OCI-LY1 (cell line): ENCODE results near the gene ZNF471.

Experiments used
- H2AFZ ChIP-seq: fragments of 200-600 bp; sonication (generic), shearing (Covaris generic); 2 replicates; pipeline ENCODE4 v1.6.0; 2014; ENCODE audit warnings: antibody characterized with exemption, mild to moderate bottlenecking, low read length
- H3F3A ChIP-seq: fragments of 200-600 bp; sonication (generic), shearing (Covaris generic); 2 replicates; pipeline ENCODE4 v1.6.0; 2014; ENCODE audit warnings: mild to moderate bottlenecking, antibody characterized with exemption, low read length, moderate library complexity; ENCODE audit not compliant: insufficient read depth
- H3K27ac ChIP-seq: fragments of 200-600 bp; sonication (generic); 2 replicates; pipeline ENCODE4 v1.5.1; 2014; ENCODE audit warnings: low read length, mixed run types, mild to moderate bottlenecking, low read depth; ENCODE audit not compliant: poor library complexity, severe bottlenecking
- H3K27me3 ChIP-seq: fragments of 200-600 bp; sonication (generic); 2 replicates; pipeline ENCODE4 v1.6.0; 2014; ENCODE audit warnings: antibody characterized with exemption, mild to moderate bottlenecking, low read length, moderate library complexity; ENCODE audit not compliant: insufficient read depth
- H3K36me3 ChIP-seq: fragments of 200-600 bp; sonication (generic); 2 replicates; pipeline ENCODE4 v1.6.1; 2014; ENCODE audit warnings: mild to moderate bottlenecking, antibody characterized with exemption, low read length, moderate library complexity, mixed read lengths; ENCODE audit not compliant: insufficient read depth
- H3K4me1 ChIP-seq: fragments of 200-600 bp; sonication (generic); 2 replicates; pipeline ENCODE4 v1.5.1; 2014; ENCODE audit warnings: mild to moderate bottlenecking, low read length, moderate library complexity; ENCODE audit not compliant: insufficient read depth, severe bottlenecking
- H3K4me2 ChIP-seq: fragments of 200-600 bp; sonication (generic), shearing (Covaris generic); 2 replicates; pipeline ENCODE4 v1.6.1; 2014; ENCODE audit warnings: low read length
- H3K4me3 ChIP-seq: fragments of 200-600 bp; sonication (generic); 2 replicates; pipeline ENCODE4 v1.5.1; 2014; ENCODE audit warnings: low read length, low read depth, mild to moderate bottlenecking, mixed read lengths; ENCODE audit not compliant: poor library complexity, severe bottlenecking
- H3K79me2 ChIP-seq: fragments of 200-600 bp; shearing (Covaris generic); 2 replicates; pipeline ENCODE4 v1.6.1; 2016; ENCODE audit warnings: mixed run types, low read length, mixed read lengths; ENCODE audit not compliant: insufficient read depth
- H3K9ac ChIP-seq: fragments of 200-600 bp; sonication (generic), shearing (Covaris generic); 2 replicates; pipeline ENCODE4 v1.6.1; 2014; ENCODE audit warnings: mild to moderate bottlenecking, low read length, mixed read lengths
- H3K9me2 ChIP-seq: fragments of 200-600 bp; sonication (generic), shearing (Covaris generic); 2 replicates; pipeline ENCODE4 v1.6.1; 2014; ENCODE audit warnings: low read depth, mild to moderate bottlenecking, low read length, mixed read lengths
- H3K9me3 ChIP-seq: fragments of 200-600 bp; shearing (Covaris generic); 2 replicates; pipeline ENCODE4 v1.6.1; 2014; ENCODE audit warnings: low read length, mixed read lengths
- H4K20me1 ChIP-seq: fragments of 200-600 bp; sonication (generic), shearing (Covaris generic); 2 replicates; pipeline ENCODE4 v1.6.0; 2016; ENCODE audit warnings: mild to moderate bottlenecking, low read length; ENCODE audit not compliant: insufficient read depth
- CTCF ChIP-seq: fragments of 200-600 bp; sonication (generic), shearing (Covaris generic); IDR thresholded peaks from 2 replicates; pipeline ENCODE4 v1.5.1; 2017; ENCODE audit warnings: mild to moderate bottlenecking, antibody characterized with exemption, low read length, moderate library complexity, mixed read lengths
- EZH2 ChIP-seq: fragments of 200-600 bp; sonication (generic), shearing (Covaris generic); IDR thresholded peaks from 2 replicates; pipeline ENCODE4 v1.8.0; 2017; ENCODE audit warnings: borderline replicate concordance, mixed run types, mild to moderate bottlenecking, antibody characterized with exemption, low read length, moderate library complexity, mixed read lengths

Gene ZNF471

GRCh38 chr19:56476651-56477428, 30.8 kb upstream of the ZNF471 start, which contains the start of gene ZNF667:
Gene ZNF667 (minus strand): TSS chr19:56477345. CDS start chr19:56462370, 14,975 bp downstream.
- Histone ChIP-seq H3K36me3 (no peaks in the 10 kb centered on the region), H4K20me1 (no peaks in the 10 kb centered on the region), H3K27me3 (no peaks in the 10 kb centered on the region), H3K79me2 (no peaks in the 10 kb centered on the region), H3K4me2 (no peak within 1 kb of the TSS), H3K9me3 (no peaks in the 10 kb centered on the region), H3K27ac (no peak within 1 kb of the TSS), H3K4me1 (no peaks in the 10 kb centered on the region), H3F3A (no peaks in the 10 kb centered on the region), H3K9ac (no peak within 1 kb of the TSS), H3K4me3 (no peak within 1 kb of the TSS), H2AFZ (no peak within 1 kb of the TSS), H3K9me2 (no peaks in the 10 kb centered on the region)
- TF ChIP-seq EZH2 (no peak), CTCF (no peak)

DNA sequence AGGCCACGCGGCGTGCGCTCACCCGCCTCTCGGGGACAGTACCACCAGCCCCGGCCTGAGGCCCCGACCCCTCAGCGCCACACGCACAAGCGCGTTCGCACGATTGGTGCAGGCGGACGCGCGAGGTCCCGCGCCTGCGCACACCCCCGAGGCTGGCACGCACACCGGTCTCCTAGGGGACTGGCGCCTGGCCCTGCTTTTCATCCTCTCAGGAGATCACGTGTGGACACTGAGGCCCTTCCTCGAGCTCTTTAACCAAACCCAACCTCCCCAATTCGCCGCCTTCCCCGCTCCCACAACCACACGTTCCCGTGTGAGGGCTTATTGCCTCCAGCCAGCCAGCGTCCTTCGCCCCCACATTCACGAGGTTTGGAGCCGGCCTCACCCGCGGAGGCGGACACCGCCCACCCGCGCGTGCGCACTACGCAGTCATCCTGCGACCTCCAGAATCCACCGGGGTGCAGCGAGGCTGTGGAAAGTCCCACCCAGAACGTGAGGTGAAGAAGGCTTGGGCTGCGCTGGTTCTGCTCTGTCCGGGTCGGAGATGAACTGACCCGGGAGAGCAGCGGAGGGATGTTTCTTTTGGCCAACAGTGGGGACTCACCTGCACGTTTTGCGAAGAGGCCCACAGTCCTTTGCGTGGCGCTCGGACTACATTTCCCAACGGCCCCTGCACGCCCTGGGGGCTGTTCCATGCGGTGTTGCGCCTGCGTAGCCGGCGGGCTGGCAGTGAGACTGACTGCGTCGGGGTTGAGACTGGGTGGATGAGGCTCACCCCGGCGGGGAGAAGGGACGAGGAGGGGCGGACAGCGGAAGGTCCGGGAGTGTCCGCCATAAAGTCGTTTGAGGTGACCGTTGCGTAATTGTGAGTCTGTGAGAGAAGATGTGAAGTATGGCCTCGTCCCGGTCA, 30.0 kb upstream of the ZNF471 start:
- Histone ChIP-seq H2AFZ (no peak overlapping the region), H4K20me1 (no peaks in the 10 kb centered on the region), H3K36me3 (no peaks in the 10 kb centered on the region), H3K4me2 (no peak overlapping the region), H3K27me3 (no peaks in the 10 kb centered on the region), H3K4me3 (no peak overlapping the region), H3K27ac (no peak overlapping the region), H3K79me2 (no peaks in the 10 kb centered on the region), H3K9me3 (no peaks in the 10 kb centered on the region), H3K4me1 (no peaks in the 10 kb centered on the region), H3K9ac (no peak overlapping the region), H3F3A (no peaks in the 10 kb centered on the region), H3K9me2 (no peaks in the 10 kb centered on the region)
- TF ChIP-seq CTCF (no peak), EZH2 (no peak)

GRCh38 chr19:56491399-56491798, 16.3 kb upstream of the ZNF471 start:
- Histone ChIP-seq H3K9me3 (no peaks in the 10 kb centered on the region), H2AFZ (no peak overlapping the region), H3K36me3 (no peaks in the 10 kb centered on the region), H3K4me3 (no peak overlapping the region), H3K9me2 (no peaks in the 10 kb centered on the region), H3K9ac (no peak overlapping the region), H3K4me1 (no peaks in the 10 kb centered on the region), H3K27ac (no peak overlapping the region), H3F3A (no peaks in the 10 kb centered on the region), H3K27me3 (no peaks in the 10 kb centered on the region), H4K20me1 (no peaks in the 10 kb centered on the region), H3K79me2 (no peaks in the 10 kb centered on the region), H3K4me2 (no peak overlapping the region)
- TF ChIP-seq EZH2 (no peak), CTCF (no peak)
